GM18907 (cell line): ENCODE measurements around the gene ARRB1.
"Not testable (repeated sequence)": the region's sequence is repeated elsewhere in the genome, so short reads cannot be mapped to it uniquely, and the experiment has no call there.

Experiments used
- ATAC-seq: cut with Tn5 transposase; IDR thresholded peaks from one replicate; pipeline ENCODE4 v1.9.1; 2021; ENCODE audit warnings: mild to moderate bottlenecking, moderate library complexity; ENCODE audit not compliant: unreplicated experiment

ARRB1 gene

GRCh38 chr11:75344186-75344585 lies 7.3 kb downstream of the ARRB1 start:
- ATAC-seq, result no peak

GRCh38 chr11:75342966-75343870 lies 8.2 kb downstream of the ARRB1 start:
- ATAC-seq, result no peak

- ATAC-seq, result no peak
Observed at GRCh38 chr11:75342231-75342918, 9.1 kb downstream of the ARRB1 start.

DNA sequence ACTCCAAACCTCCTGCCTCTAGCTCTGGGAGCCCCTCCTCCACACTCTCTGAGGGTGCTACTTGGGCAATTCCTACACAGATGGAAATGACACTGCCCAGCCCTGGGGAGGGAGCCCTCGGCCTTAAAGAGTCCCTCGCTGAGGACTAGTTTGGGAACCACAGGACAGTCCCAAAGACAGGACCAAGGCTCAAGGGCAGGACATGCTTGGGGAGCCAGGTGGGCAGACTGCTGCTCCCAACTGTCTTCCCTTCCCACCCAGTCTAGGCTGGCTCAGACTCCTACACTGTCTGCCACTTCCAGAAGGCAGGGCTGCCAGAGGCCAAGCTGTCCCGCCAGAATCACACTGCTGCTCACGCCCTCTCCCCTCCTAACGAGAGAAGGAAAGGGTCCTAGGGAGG lies 9.8 kb downstream of the ARRB1 start:
- ATAC-seq, result no peak

GRCh38 chr11:75339685-75340409 lies 11.6 kb downstream of the ARRB1 start:
- ATAC-seq, result peak; percentile 32

DNA sequence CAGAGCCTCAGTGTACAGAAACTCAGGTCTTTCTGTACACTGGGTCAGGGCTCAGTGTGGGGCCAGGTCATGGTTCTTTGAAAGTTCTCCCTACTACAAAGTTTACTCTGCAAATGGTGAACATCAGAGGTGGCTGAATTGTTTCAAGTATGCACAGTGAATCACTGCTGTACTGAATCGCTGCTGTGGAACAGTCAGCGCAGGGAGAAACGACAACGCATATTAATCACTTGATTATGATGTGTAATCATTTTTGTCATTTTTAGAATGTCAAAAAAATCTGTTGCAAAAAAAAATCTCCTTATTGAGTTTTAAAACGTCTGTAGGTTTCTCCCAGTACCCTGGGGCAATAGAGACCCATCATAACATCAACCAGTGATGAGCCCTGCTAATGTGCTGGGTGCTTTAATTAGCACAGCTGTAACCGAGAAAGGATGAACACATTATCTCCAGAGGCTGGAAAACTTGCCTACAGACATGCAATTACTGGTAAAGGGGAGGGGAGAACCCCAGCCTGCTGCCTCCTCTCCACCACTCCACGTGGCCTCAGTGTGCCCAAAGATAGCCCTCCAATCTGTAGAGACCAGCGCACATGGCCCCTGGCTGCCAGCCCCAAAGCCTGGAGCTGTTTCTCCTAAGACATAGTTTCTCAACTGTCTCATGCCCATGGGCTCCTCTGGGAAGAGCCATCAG lies 12.8 kb downstream of the ARRB1 start:
- ATAC-seq, result no peak

- ATAC-seq, result no peak
Observed at GRCh38 chr11:75337195-75337654, 14.2 kb downstream of the ARRB1 start.

DNA sequence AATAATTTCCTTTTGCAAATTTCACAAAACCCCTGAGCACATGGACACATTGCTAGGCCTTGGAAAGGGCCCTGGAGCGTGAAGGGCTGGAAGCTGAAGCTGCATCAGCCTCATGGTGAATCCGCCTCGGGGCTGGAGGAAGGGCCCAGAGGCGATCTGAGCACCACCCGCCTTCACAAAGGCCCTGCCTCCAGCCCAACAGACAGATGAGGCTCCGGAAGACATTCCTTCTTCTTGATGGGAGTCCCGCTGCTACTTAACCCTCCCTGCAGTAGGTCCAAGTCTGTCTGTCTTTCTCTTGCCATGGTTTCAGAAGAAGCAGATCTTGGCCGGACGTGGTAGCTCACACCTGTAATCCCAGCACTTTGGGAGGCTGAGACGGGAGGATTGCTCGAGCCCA lies 16.5 kb downstream of the ARRB1 start:
- no peak for ATAC-seq

DNA sequence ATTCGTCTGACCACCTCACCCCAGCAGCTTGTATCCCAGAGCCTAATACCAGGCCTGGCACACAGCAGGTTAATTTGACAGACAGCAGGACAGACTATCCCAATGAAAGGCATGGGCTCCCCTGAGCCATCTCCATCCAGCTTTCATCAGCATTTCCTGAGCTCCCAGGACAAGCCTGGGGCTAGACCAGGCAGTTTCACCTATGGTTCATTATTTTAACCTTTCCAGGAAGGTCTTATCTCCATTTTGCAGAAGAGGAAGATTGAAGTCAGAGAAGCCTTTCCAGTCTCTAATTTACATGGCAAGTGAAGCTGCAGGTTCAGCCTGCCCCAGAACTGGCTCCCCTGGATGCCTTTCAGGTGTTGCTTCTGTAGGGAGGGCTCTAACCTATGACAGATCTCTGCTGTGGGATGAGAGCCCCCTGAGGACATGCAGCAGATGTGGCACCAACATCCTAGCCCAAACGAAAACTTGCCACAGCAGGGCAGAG lies 17.0 kb downstream of the ARRB1 start:
- no peak for ATAC-seq

DNA sequence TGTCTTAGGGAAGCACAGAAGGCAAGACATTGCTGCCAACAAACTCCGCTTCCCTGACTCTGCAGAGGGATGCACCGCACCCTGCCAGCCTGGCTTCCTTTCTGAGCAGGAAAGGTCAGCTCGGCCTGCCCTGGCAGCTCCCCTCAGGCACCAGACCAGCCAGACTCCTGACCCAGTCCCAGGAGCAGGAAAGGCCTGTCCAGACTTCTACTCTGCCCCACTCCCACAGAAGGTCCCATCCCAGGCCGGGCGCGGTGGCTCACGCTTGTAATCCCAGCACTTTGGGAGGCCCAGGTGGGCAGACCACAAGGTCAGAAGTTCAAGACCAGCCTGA lies 17.7 kb downstream of the ARRB1 start:
- ATAC-seq, result no peak

DNA sequence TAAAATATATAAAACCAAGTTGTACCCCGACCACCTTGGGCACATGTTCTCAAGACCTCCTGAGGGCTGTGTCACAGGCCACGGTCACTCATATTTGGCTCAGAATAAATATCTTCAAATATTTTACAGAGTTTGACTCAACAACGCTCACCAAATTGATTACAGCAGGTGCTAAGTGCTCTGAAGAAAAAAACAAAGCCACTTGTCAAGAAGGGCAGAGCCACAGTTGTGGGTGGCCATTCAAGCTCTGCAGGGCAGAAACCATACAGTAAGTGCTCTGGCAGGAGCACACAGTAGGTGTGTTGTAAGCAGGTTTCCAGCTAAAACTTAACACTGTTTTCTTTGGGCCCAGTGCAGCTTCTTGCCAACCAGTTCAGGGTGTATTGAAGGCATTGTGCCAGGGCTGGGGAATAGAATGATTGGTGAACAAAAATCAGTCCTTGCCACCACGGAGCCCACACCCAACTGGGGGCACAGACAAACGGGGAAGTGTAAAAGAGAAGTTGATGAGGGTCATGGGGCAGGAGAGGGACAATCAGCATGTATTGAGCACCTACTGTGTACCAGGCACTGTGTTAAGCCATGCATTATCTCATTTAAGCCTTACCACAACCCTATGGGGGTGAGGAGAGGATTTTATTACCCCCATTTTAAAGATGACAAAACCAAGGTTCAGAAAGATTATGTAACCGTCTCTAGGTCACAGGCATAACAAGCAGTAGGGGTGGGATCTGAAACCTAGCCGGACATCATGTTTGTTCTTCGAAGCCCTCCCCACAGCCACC lies 18.2 kb downstream of the ARRB1 start:
- no peak for ATAC-seq

DNA sequence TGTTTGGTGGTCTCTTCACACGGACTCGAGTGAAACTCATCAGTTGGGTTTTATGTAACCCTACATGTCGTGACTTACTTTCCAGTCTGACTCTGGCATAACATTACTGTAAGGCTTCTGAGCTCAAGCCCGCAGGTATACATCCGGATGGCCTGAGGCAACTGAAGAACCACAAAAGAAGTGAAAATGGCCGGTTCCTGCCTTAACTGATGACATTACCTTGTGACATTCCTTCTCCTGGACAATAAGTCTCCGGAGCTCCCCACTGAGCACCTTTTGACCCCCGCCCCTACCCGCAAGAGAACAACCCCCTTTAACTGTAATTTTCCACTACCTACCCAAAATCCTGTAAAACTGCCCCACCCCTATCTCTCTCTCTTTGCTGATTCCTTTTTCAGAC lies 19.7 kb downstream of the ARRB1 start:
- not testable (repeated sequence) for ATAC-seq

DNA sequence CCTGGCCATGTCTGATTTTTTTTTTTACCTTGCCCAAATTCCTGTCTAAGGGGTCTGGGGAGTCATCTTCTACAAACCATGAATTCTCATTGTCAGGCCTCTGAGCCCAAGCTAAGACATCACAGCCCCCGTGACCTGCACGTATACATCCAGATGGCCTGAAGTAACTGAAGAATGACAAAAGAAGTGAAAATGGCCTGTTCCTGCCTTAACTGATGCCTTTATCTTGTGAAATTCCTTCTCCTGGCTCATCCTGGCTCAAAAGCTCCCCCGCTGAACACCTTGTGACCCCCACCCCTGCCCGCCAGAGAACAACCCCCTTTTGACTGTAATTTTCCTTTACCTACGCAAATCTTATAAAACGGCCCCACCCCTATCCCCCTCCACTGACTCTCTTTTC lies 20.2 kb downstream of the ARRB1 start:
- ATAC-seq, result not testable (repeated sequence)

- not testable (repeated sequence) for ATAC-seq
Observed at GRCh38 chr11:75330886-75331285, 20.6 kb downstream of the ARRB1 start.

GRCh38 chr11:75330291-75330690 lies 21.2 kb downstream of the ARRB1 start:
- ATAC-seq, result no peak

DNA sequence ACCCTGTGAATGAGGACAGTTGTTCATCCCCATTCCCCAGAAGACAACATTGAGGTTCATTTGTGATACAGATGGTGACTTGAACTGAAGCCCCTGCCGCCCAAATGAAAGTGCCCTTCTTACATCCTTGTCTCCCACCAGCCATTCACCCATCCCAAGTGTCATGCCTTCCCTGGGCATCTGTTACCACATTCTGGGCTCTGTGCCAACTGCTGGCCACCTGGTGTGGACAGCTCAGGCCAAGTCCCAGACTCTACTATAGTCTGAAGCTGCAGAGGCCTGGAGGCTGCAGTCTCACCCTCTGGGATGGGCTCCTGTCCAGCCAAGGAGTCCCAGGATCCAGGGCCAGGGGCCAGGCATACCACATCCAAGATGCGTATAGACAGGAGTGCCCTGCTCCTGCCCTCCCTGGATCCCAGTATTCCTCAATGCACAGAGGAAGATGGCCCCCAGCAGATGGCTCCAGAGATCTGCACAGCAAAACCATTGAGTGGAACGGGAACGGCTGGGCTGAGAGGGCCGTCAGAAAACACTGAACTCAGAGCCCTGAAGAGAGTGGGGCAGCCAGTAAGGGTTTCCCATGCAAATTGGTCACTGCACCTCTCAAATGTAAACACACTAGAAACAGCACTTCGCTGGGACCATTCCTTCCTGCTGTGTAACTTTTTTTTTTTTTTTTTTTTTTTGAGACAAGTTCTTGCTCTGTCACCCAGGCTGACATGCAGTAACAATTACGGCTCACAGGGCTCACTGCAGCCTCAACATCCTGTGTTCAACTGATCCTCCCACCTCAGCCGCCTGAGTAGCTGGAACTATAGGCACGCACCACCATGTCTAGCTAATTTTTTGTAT lies 22.8 kb downstream of the ARRB1 start:
- peak; percentile 64 for ATAC-seq

DNA sequence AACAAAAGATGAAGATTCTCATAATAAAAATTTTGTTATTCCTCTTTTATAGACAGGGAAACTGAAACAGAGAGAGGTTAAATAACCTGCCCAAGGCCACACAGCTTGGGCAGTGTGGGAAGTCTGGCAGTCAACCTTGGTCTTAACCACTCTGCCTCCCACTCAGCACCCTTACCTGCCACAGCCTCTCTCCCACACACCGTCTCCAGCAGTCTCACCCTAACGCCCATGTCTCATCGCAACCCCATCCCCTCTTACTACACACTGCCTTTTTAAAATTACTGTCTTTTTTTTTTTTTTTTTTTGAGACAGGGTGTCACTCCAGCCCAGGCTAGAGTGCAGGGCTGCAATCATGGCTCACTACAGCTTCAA lies 25.0 kb downstream of the ARRB1 start:
- no peak for ATAC-seq

DNA sequence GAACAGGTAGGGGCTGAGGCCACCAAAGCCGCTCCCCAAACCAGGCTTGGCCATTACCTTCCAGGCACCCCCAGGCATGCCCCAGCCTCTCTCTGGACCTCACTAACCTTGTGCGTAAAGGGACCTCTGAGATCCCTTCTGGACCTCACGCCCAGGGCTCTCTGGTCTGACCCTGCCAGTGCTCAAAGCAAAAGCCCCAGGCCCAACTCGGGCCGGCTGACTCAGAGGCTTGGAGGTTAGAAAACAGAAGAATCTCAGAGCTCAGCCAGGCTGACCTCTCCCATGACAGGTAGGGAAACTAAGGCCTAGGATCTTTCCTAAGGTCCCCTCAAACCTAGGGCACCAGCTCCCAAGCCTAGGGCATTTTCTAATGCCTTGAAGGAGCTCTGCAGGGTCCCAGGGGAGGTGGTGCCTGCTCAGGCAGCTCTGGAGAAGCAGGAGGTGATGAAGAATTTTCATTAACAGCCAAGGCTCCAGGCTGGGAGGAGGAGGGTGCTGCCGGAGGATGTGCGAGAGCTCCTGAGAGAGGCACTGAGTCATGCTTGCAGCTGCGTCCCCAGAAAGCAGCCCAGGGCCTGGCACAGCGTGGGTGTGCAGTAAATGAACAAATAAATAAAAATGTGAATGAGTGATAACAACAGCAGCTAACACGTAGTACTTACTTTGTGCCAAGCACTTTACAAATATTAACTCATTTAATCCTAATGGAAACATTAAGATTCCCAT lies 25.6 kb downstream of the ARRB1 start:
- no peak for ATAC-seq

DNA sequence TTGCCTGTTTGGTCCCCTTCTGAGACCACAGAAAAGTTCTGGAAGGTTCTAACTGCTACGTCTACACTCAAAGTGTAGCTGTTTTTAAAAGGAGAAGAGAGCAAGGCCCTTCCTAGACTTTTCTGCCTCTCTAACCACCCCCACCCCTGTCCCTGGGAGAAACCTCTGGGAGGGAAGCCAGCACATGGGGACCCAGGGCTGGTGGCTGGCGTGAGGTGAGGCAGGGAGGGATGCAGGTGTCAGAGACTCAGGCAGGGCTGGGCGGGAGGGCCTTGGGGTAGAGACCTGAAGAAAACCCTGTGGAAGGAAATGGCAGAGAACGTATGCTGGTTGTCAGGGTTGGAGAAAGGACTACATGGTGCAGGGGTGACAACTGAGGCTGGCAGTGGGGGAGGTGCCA lies 26.7 kb downstream of the ARRB1 start:
- no peak for ATAC-seq
